Left forelimb (tissue), 1 donor: Measurements from ENCODE around the gene DTNA.
"Not testable (repeated sequence)": the region's sequence is repeated elsewhere in the genome, so short reads cannot be mapped to it uniquely, and the experiment has no call there.

Experiments
- DNase-seq: peaks from one replicate; pipeline ENCODE4 v3.0.0-alpha.2; 2018; ENCODE audit warnings: low spot score

The DTNA gene

DNA sequence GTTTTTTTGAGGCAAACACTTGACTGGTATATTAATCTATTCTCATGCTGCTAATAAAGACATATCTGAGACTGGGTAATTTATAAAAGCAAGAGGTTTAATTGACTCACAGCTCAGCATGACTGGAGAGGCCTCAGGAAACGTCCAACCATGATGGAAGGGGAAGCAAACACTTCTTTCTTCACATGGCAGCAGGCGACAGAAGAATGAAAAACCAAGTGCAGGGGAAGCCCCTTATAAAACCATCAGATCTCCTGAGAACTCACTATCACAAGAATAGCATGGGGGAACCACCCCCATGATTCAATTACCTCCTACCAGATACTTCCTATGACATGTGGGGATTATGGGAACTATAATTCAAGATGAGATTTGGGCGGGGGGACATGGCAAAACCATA is 194.9 kb downstream of the DTNA start:
- DNase-seq: no peak

DNA sequence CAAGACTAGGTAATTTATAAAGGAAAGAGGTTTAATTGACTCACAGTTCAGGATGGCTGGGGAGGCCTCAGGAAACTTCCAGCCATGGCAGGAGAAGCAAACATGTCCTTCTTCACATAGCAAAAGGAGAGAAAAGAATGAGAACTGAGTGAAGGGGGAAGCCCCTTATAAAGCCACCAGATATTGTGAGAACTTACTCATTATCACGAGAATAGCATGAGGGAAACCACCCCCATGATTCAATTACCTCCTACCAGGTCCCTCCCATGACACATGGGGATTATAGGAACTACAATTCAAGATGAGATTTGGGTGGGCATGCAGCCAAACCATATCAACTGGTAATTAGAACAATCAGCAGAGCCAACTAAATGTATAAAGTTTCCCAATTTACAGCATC is 196.9 kb downstream of the DTNA start:
- not testable (repeated sequence) for DNase-seq

- no peak for DNase-seq
These were observed 199.7 kb downstream of the DTNA start for GRCh38 chr18:34909637-34910364.

GRCh38 chr18:34911081-34911480 is 201.0 kb downstream of the DTNA start:
- no peak for DNase-seq

DNA sequence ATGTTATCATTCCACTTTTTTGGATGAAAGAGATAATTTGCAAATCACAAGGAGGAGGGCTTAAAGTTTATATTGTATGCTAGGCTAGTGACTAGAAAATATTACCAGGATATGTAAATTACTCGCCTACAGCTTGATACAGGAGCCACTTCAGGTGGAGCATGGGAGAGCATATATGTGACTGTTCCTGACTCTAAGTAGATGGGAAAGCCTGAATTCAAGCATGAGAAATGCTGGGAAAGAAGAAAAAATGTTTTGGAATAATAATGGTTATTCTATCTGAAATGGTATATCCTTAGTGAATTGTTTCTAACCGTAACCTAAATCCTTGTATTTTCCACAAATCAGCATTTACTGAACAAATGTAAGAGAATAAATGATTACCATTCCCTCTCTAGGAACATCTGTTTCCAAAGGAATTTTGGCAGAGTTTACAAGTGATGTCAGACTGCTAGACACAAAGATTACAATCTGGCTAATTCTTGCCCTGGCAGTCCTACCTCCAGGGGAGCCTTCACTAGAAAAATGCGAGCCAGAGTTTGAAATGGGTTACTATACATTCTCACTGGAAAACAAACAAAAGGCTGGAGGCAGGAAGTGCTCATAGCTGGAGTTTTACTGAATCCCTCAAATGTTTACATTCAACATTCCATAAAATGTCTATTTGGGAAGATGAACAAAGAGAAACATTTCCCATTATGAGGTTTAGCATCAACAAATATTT is 201.7 kb downstream of the DTNA start:
- DNase-seq: no peak

DNA sequence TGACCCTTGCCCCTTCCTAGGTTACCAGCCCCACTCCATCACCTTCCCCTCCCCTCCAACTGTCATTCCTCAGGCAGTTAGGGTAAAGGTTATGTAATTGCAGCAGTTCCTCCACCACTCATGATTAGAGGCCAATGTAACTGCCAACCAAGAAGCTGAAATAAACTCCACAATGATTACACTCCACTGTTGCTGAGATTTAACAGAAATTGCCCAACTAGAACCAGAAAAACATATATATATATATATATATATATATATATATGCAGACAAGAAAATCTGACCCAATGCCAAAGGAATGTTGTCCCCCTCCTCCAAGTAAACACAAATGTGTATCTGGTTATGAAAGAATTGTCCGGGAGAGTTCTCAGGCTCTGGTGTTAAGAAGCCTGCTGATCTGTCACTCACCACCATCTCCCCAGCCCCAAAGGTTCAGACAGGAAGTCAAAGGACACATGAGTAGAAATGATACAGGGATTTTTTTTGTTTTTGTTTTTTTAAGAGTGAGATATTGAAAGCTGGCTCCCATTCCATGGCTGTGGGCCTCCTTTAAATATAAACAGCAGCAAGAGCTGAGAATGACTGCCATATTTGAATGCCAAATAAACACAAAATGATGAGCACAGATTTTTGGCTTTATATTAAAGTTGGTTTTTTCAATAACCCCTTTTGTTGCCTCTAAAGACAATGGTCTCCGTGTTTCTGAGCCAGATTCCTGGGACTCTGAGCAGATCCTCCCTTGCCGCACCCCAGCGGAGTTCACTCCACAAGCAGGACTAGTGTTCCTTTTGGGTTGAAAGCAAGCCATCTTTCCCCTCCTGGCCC is 204.0 kb downstream of the DTNA start:
- DNase-seq: no peak

DNA sequence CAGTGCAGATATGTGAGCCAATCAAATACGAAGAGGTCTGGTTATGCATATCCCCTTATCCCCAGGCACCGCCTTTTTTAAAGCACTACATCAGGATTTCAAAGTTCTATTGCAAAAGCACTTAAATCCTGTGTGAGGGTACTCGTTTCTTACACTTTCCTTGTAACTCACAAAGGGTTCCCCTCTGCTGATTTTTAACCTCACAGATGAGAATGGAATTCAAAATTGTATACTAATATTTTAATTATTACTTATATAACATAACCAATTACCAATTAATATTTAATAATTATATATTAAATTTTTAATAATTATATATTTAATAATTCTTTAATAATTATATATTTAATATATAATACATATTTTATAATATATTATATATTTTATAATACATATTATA is 204.9 kb downstream of the DTNA start:
- DNase-seq: no peak

- not testable (repeated sequence) for DNase-seq
These were observed 206.4 kb downstream of the DTNA start for GRCh38 chr18:34916539-34916938.

DNA sequence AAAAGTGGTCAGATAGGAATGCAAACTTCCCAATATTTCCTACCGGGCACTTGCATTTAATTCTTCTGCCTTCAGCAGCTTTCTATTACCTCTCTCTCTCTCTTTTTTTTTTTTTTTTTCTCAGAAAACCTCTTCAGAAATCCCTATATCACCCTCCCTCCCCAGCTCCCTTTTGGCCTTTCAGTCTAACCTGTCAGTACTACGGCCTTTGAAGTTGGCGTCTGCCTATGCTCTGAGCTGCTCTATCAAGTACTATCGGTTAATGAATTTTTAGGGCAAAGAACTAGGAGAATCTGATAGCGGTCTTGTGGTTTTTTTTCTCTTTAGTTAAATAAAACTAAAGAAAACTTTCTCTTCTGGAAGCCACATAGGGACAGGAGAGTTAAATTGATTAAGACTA is 208.8 kb downstream of the DTNA start:
- no peak for DNase-seq

GRCh38 chr18:34921226-34921625 is 211.1 kb downstream of the DTNA start:
- no peak for DNase-seq

GRCh38 chr18:34921811-34922385 is 211.8 kb downstream of the DTNA start:
- no peak for DNase-seq

- DNase-seq: not testable (repeated sequence)
These were observed 212.5 kb downstream of the DTNA start for GRCh38 chr18:34922594-34922993.

DNA sequence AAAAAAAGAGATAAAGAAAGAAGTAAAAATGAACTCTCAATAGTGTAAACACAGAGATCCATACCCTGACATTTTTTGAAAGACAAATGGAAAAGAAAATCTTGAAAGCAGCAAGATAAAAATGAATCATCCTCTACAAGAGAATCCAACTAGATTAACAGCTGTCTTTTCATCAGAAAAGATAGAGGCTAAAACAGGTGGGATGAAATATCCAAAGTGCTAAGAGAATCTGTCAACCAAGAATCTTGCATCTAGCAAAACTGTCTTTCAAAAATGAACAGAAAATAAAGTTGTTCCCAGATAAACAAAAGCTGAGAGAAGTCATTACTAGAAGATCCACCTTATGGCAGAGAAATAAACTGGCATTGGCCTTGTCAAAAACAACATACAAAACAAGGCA is 213.8 kb downstream of the DTNA start:
- DNase-seq: no peak

DNA sequence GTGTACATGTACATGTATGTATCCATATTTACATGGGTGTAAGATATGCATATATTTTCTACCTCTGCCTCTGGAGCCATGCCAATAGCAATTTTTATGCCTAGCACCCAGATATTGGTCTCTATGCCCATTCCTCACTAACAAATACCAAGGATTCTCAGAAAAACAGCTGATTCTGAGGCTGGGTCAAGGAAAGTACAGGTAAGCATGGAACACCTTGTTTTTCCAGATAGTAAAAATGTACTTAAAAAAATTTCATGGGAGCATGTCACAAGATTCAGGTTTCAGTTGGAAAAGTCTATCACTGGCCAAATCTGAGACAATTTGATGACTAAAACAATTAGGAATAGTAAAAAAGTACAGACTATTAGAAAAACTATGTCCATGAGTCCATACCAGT is 216.6 kb downstream of the DTNA start:
- no peak for DNase-seq

GRCh38 chr18:34928088-34928753 is 218.1 kb downstream of the DTNA start:
- no peak for DNase-seq

GRCh38 chr18:34928754-34929335 is 218.7 kb downstream of the DTNA start:
- DNase-seq: no peak

DNA sequence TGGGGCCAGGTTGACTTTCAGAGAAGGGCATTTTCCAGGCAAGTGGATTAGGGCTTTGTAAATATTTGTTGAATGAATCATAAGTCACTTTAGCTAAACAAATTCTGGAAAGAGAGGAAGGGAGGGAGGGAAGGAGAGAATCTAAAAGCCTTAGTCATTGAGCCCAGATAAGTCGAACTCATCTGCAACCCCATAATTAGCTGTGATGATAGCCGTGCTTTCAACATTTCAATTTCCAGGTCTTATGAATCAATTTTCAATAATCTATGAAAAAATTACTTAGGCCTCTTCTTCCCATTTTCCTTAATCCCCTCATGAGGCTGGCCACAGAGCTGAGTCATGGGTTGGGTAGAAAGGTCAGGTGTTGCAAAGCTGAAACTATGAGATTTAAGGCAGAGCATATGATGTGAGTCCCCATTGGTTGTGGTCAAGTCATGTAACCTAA is 219.3 kb downstream of the DTNA start:
- DNase-seq: no peak

GRCh38 chr18:34932363-34932762 is 222.3 kb downstream of the DTNA start:
- DNase-seq: no peak

- no peak for DNase-seq
These were observed 222.8 kb downstream of the DTNA start for GRCh38 chr18:34932792-34933466.

DNA sequence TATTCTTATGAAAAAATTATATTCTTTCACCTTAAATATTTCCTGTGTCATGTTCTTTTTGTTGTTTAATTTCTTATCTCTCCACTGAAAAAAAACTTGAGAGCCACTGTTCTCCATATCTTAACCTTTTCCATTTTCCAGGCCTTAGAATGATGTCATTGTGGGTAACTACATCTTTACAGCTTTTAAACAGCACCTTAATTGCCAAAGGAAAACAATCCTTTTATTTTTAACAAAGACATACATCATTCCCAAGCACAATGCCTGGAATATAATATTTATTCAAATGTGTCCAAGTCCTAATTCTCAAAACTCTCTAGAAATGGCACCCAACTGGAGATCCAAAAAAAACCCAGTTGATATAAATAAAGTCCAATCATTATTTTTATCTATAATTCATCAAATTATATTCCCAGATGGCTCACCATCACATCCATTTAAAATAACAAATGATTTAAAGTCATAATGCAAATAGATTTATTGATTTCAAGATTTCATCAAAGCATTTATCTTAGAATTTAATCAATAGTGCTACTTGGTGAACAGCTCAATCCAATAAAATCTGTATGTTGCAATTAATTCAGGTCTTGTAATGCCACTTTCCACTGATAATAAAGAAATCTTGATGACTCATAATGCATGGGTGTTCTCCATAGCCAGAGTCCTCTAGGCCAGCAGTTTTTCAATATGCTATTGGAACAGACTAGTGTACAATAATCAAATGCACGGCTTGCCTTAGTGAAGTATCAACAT is 224.0 kb downstream of the DTNA start:
- DNase-seq: no peak
